Measurements from ENCODE around the gene FAM177A1.

- no peak for TF ChIP-seq GABPA (IDR thresholded peaks at IDR 0.05; ENCODE audit: low read depth, low read length)
- TF ChIP-seq GABPA (CRISPR knock-in tag; IDR thresholded peaks at IDR 0.05; ENCODE audit: low read depth), result no peak
- no peak for TF ChIP-seq NPAS2 (CRISPR knock-in tag; IDR thresholded peaks at IDR 0.05; ENCODE audit: borderline replicate concordance)
- TF ChIP-seq KDM5A (IDR thresholded peaks at IDR 0.05; ENCODE audit: borderline replicate concordance, low read length), result no peak
- no peak for TF ChIP-seq U2AF2 (IDR thresholded peaks at IDR 0.05; ENCODE audit: low read depth, low read length)
These were observed 33.7 kb downstream of the FAM177A1 start for GRCh38 chr14:35079742-35080141.
